ENCODE measurements around the gene KCMF1. TPM values are rescaled to one million over a fixed set of nuclear protein-coding genes. Genes with fewer than 3 reads are reported as not detected.
A peak's percentile ranks its signal among the peaks of the same experiment; 100 is the strongest.

The KCMF1 gene
- total RNA-seq, 1 experiment from 2014 or later: 73.6 TPM

- no peaks in the 10 kb centered on the region for H3K9me3 ChIP-seq (ENCODE audit: low read length)
- CTCF ChIA-PET: interaction anchor here (0.6 to 1.5 kb wide), 7 partner anchors 13 to 233 kb away, joined by 3 to 9 read pairs (median 6); partner anchors contain the start of gene TCF7L1
These were observed 96.0 kb downstream of the KCMF1 start for GRCh38 chr2:85066874-85067351.

DNA sequence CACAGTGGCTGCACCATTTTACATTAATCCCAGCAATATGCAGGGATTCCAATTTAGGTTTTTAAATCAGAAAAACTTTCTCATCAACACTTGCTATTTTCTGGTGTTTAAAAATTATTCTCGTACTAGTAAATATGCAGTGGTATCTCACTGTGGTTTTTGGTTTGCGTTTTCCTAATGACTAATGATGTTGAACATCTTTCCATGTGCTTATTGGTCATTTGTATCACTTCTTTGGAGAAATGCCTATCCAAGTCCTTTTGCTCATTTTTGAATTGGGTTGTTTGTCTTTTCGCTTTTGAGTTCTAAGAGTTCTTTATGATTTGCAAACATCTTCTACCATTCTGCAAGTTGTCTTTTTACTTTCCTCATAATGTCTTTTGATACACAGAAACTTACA, 100.1 kb downstream of the KCMF1 start:
- ChIA-PET POLR2A (ENCODE audit: unreplicated experiment) (no interaction called here), CTCF (no interaction called here)
- Histone ChIP-seq H3K9me2 (replicated peaks; ENCODE audit: low read length) (no peaks in the 10 kb centered on the region), H3K27ac (ENCODE audit: low read length) (no peak overlapping the region), H3K36me3 (ENCODE audit: low read depth, low read length) (no peaks in the 10 kb centered on the region), H3K9me3 (ENCODE audit: low read length) (no peaks in the 10 kb centered on the region), H3K4me1 (ENCODE audit: insufficient read depth, low read length) (peaks cover 10% of the 10 kb centered on the region; the same call in 1 of the 2 replicates), H3F3A (ENCODE audit: low read length, unreplicated experiment) (no peaks in the 10 kb centered on the region), H3K79me2 (ENCODE audit: low read length) (no peaks in the 10 kb centered on the region), H2AFZ (ENCODE audit: low read length) (no peak overlapping the region), H3K9ac (ENCODE audit: low read length) (no peak overlapping the region), H3K4me3 (ENCODE audit: low read length) (no peak overlapping the region), H3K27me3 (ENCODE audit: low read length) (no peaks in the 10 kb centered on the region), H3K4me2 (ENCODE audit: low read length) (no peak overlapping the region), H4K20me1 (ENCODE audit: low read length) (no peaks in the 10 kb centered on the region)
- TF ChIP-seq, protein P1, sequence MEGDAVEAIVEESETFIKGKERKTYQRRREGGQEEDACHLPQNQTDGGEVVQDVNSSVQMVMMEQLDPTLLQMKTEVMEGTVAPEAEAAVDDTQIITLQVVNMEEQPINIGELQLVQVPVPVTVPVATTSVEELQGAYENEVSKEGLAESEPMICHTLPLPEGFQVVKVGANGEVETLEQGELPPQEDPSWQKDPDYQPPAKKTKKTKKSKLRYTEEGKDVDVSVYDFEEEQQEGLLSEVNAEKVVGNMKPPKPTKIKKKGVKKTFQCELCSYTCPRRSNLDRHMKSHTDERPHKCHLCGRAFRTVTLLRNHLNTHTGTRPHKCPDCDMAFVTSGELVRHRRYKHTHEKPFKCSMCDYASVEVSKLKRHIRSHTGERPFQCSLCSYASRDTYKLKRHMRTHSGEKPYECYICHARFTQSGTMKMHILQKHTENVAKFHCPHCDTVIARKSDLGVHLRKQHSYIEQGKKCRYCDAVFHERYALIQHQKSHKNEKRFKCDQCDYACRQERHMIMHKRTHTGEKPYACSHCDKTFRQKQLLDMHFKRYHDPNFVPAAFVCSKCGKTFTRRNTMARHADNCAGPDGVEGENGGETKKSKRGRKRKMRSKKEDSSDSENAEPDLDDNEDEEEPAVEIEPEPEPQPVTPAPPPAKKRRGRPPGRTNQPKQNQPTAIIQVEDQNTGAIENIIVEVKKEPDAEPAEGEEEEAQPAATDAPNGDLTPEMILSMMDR (conservative IDR thresholded peaks at IDR 0.05; ENCODE audit: low read depth, low read length): no peak
- TF ChIP-seq EZH2phosphoT487 (IDR thresholded peaks at IDR 0.05; ENCODE audit: borderline replicate concordance, low read length): no peak
- no peak for TF ChIP-seq EZH2 (IDR thresholded peaks at IDR 0.05; ENCODE audit: low read length, unreplicated experiment)
- no TSS peak for BruUV-seq (replicated peaks)
- ATAC-seq: no peak
- intact Hi-C loops (cut with micrococcal nuclease): no loop called here
- peak; percentile 33 for DNase-seq

More at GRCh38 chr2:85066874-85067351, 96.0 kb downstream of the KCMF1 start:
- Histone ChIP-seq H4K20me1 (ENCODE audit: low read length) (no peaks in the 10 kb centered on the region), H3K79me2 (ENCODE audit: low read length) (no peaks in the 10 kb centered on the region), H3K4me2 (ENCODE audit: low read length) (peak overlapping the region; percentile 83), H3K4me1 (ENCODE audit: insufficient read depth, low read length) (peaks cover 10% of the 10 kb centered on the region; the same call in 1 of the 2 replicates), H3F3A (ENCODE audit: low read length, unreplicated experiment) (no peaks in the 10 kb centered on the region), H3K36me3 (ENCODE audit: low read depth, low read length) (no peaks in the 10 kb centered on the region), H3K27me3 (ENCODE audit: low read length) (no peaks in the 10 kb centered on the region), H3K9me2 (replicated peaks; ENCODE audit: low read length) (no peaks in the 10 kb centered on the region), H3K4me3 (ENCODE audit: low read length) (peak overlapping the region; percentile 57; the same call in 1 of the 2 replicates), H2AFZ (ENCODE audit: low read length) (peak overlapping the region; percentile 87), H3K9ac (ENCODE audit: low read length) (no peak overlapping the region), H3K27ac (ENCODE audit: low read length) (no peak overlapping the region)
- TF ChIP-seq EZH2 (IDR thresholded peaks at IDR 0.05; ENCODE audit: low read length, unreplicated experiment) (no peak), EZH2phosphoT487 (IDR thresholded peaks at IDR 0.05; ENCODE audit: borderline replicate concordance, low read length) (no peak)
- TF ChIP-seq, protein P1 (conservative IDR thresholded peaks at IDR 0.05; ENCODE audit: low read depth, low read length): peak; percentile 92
- POLR2A ChIA-PET (ENCODE audit: unreplicated experiment): no interaction called here
- BruUV-seq (replicated peaks): no TSS peak
- ATAC-seq (peak; percentile 86), DNase-seq (peak; percentile 83)
- intact Hi-C loops (cut with micrococcal nuclease): loop anchor here (1.0 to 2.0 kb wide), 3 partner anchors 66 to 231 kb away; partner anchors contain the start of gene TCF7L1

DNA sequence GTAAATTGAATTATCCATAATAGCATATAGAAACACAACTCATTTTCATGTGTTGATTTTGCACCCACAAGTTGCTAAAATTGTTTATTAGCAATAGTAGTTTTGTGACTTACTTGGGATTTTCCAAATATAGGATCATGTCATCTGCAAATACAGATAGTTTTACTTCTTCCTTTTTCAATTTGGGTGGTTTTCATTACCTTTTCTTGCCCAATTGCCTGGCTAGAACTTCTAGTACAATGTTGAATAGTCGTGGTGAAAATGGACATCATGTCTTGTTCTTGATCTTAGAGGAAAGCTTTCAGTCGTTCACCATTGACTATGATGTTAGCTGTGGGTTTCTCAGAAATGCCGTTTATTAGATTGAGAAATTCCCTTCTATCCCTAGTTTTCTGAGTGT, 102.1 kb downstream of the KCMF1 start:
- ChIA-PET CTCF (no interaction called here), POLR2A (ENCODE audit: unreplicated experiment) (interaction anchor here (0.7 kb wide), 1 partner anchor 31 kb away, joined by 3 read pairs; no protein-coding TSS in a partner anchor)

More for the DNA sequence above, 102.1 kb downstream of the KCMF1 start:
- no peaks in the 10 kb centered on the region for H3K9me3 ChIP-seq (ENCODE audit: low read length)
- no peak overlapping the region for H3K4me2 ChIP-seq (ENCODE audit: low read length)
- H3K27ac ChIP-seq (ENCODE audit: low read length): no peak overlapping the region
- H3K9ac ChIP-seq (ENCODE audit: low read length): no peak overlapping the region
- DNase-seq (no peak), ATAC-seq (no peak)
- no peaks in the 10 kb centered on the region for H3K27me3 ChIP-seq (ENCODE audit: low read length)
- no peaks in the 10 kb centered on the region for H3K79me2 ChIP-seq (ENCODE audit: low read length)
- no peaks in the 10 kb centered on the region for H3K9me2 ChIP-seq (replicated peaks; ENCODE audit: low read length)
- TF ChIP-seq, protein P1 (conservative IDR thresholded peaks at IDR 0.05; ENCODE audit: low read depth, low read length): no peak
- TF ChIP-seq EZH2 (IDR thresholded peaks at IDR 0.05; ENCODE audit: low read length, unreplicated experiment) (no peak), EZH2phosphoT487 (IDR thresholded peaks at IDR 0.05; ENCODE audit: borderline replicate concordance, low read length) (no peak)
- no peak overlapping the region for H2AFZ ChIP-seq (ENCODE audit: low read length)
- no TSS peak for BruUV-seq (replicated peaks)
- no peak overlapping the region for H3K4me3 ChIP-seq (ENCODE audit: low read length)
- H4K20me1 ChIP-seq (ENCODE audit: low read length): no peaks in the 10 kb centered on the region
- intact Hi-C loops (cut with micrococcal nuclease): no loop called here
- no peaks in the 10 kb centered on the region for H3K36me3 ChIP-seq (ENCODE audit: low read depth, low read length)
- no peaks in the 10 kb centered on the region for H3F3A ChIP-seq (ENCODE audit: low read length, unreplicated experiment)
- 0 out of 2 replicates have a peak, but pooled peaks cover 6% of the 10 kb centered on the region for H3K4me1 ChIP-seq (ENCODE audit: insufficient read depth, low read length)

All from PC-3 (cell line).